ENCODE data around the gene GPR179.

The GPR179 gene

GRCh38 chr17:38354466-38354865 is 10.7 kb upstream of the GPR179 start:
- no peaks in the 10 kb centered on the region for H3K27me3 ChIP-seq (ENCODE audit: control insufficient read depth in 1 of 2, insufficient read depth in 2 of 2, low read length in 2 of 2)
- no peak overlapping the region for H3K9ac ChIP-seq (ENCODE audit: low read depth in 1 of 2, low read length in 2 of 2)
- H3K9me3 ChIP-seq (ENCODE audit: control insufficient read depth in 1 of 2, low read length in 2 of 2) = no peaks in the 10 kb centered on the region
- H3K36me3 ChIP-seq (ENCODE audit: control insufficient read depth in 1 of 2, insufficient read depth in 2 of 2, low read length in 2 of 2) = no peaks in the 10 kb centered on the region
- H3K27ac ChIP-seq (ENCODE audit: low read depth, low read length) = no peak overlapping the region
- no peak overlapping the region for H3K4me3 ChIP-seq (ENCODE audit: low read depth in 1 of 2, low read length in 2 of 2)
- H3K4me1 ChIP-seq (ENCODE audit: control insufficient read depth in 1 of 2, insufficient read depth in 2 of 2, low read length in 2 of 2) = peaks cover 15 to 42% of the 10 kb centered on the region in 2 donors

DNA sequence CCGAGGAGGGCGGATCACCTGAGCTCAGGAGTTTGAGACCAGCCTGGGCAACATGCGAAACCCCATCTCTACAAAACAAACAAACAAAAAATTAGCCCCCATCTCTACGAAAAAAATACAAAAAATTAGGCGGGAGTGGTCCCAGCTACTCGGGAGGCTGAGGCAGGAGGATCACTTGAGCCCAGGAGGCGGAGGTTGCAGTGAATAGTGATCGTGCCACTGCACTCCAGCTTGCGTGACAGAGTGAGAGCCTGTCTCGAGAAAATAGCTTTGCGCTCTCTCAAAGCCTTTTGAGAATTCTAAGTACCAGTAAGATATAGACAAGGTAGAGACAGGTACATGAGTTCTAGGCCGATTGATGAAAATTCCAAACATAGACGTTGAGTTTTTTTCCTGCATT is 9.9 kb upstream of the GPR179 start:
- Histone ChIP-seq H3K4me3 (ENCODE audit: low read depth in 1 of 2, low read length in 2 of 2) (no peak overlapping the region), H3K4me1 (ENCODE audit: control insufficient read depth in 1 of 2, insufficient read depth in 2 of 2, low read length in 2 of 2) (peaks cover 15 to 42% of the 10 kb centered on the region in 2 donors), H3K27ac (ENCODE audit: low read depth, low read length) (no peak overlapping the region), H3K9me3 (ENCODE audit: control insufficient read depth in 1 of 2, low read length in 2 of 2) (no peaks in the 10 kb centered on the region), H3K36me3 (ENCODE audit: control insufficient read depth in 1 of 2, insufficient read depth in 2 of 2, low read length in 2 of 2) (no peaks in the 10 kb centered on the region), H3K9ac (ENCODE audit: low read depth in 1 of 2, low read length in 2 of 2) (no peak overlapping the region), H3K27me3 (ENCODE audit: control insufficient read depth in 1 of 2, insufficient read depth in 2 of 2, low read length in 2 of 2) (no peaks in the 10 kb centered on the region)

- no peaks in the 10 kb centered on the region for H3K9me3 ChIP-seq (ENCODE audit: control insufficient read depth in 1 of 2, low read length in 2 of 2)
- peak overlapping the region; percentile 70 to 73 for H3K4me3 ChIP-seq (ENCODE audit: low read depth in 1 of 2, low read length in 2 of 2)
- no peaks in the 10 kb centered on the region for H3K36me3 ChIP-seq (ENCODE audit: control insufficient read depth in 1 of 2, insufficient read depth in 2 of 2, low read length in 2 of 2)
- no peaks in the 10 kb centered on the region for H3K27me3 ChIP-seq (ENCODE audit: control insufficient read depth in 1 of 2, insufficient read depth in 2 of 2, low read length in 2 of 2)
- H3K9ac ChIP-seq (ENCODE audit: low read depth in 1 of 2, low read length in 2 of 2) = peak overlapping the region; percentile 48 to 75
- peaks cover 15 to 42% of the 10 kb centered on the region in 2 donors for H3K4me1 ChIP-seq (ENCODE audit: control insufficient read depth in 1 of 2, insufficient read depth in 2 of 2, low read length in 2 of 2)
- H3K27ac ChIP-seq (ENCODE audit: low read depth, low read length) = no peak overlapping the region
Measured at GRCh38 chr17:38353086-38353604, 9.4 kb upstream of the GPR179 start.

DNA sequence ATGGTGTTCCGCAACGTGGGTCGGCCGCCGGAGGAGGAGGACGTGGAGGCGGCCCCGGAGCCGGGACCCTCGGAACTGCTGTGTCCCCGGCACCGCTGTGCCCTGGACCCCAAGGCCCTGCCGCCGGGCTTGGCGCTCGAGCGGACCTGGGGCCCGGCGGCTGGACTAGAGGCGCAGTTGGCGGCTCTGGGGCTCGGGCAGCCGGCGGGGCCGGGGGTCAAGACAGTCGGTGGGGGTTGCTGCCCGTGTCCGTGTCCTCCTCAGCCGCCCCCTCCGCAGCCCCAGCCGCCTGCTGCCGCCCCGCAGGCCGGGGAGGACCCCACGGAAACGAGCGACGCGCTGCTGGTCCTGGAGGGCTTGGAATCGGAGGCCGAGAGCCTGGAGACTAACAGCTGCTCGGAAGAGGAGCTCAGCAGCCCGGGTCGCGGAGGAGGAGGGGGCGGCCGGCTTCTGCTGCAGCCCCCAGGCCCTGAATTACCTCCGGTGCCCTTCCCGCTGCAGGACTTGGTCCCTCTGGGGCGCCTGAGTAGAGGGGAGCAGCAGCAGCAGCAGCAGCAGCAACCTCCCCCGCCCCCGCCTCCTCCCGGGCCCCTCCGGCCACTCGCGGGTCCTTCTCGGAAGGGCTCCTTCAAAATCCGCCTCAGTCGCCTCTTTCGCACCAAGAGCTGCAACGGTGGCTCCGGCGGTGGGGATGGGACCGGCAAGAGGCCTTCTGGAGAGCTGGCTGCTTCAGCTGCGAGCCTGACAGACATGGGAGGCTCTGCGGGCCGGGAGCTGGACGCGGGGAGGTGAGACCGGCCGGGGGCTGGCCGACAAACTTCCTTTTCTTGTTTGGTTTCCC is 8.7 kb upstream of the GPR179 start:
- no peaks in the 10 kb centered on the region for H3K27me3 ChIP-seq (ENCODE audit: control insufficient read depth in 1 of 2, insufficient read depth in 2 of 2, low read length in 2 of 2)
- no peaks in the 10 kb centered on the region for H3K9me3 ChIP-seq (ENCODE audit: control insufficient read depth in 1 of 2, low read length in 2 of 2)
- peak overlapping the region; percentile 48 to 75 for H3K9ac ChIP-seq (ENCODE audit: low read depth in 1 of 2, low read length in 2 of 2)
- H3K36me3 ChIP-seq (ENCODE audit: control insufficient read depth in 1 of 2, insufficient read depth in 2 of 2, low read length in 2 of 2) = no peaks in the 10 kb centered on the region
- H3K4me1 ChIP-seq (ENCODE audit: control insufficient read depth in 1 of 2, insufficient read depth in 2 of 2, low read length in 2 of 2) = peaks cover 15 to 37% of the 10 kb centered on the region in 2 donors
- H3K4me3 ChIP-seq (ENCODE audit: low read depth in 1 of 2, low read length in 2 of 2) = peak overlapping the region; percentile 70 to 73
- H3K27ac ChIP-seq (ENCODE audit: low read depth, low read length) = no peak overlapping the region

DNA sequence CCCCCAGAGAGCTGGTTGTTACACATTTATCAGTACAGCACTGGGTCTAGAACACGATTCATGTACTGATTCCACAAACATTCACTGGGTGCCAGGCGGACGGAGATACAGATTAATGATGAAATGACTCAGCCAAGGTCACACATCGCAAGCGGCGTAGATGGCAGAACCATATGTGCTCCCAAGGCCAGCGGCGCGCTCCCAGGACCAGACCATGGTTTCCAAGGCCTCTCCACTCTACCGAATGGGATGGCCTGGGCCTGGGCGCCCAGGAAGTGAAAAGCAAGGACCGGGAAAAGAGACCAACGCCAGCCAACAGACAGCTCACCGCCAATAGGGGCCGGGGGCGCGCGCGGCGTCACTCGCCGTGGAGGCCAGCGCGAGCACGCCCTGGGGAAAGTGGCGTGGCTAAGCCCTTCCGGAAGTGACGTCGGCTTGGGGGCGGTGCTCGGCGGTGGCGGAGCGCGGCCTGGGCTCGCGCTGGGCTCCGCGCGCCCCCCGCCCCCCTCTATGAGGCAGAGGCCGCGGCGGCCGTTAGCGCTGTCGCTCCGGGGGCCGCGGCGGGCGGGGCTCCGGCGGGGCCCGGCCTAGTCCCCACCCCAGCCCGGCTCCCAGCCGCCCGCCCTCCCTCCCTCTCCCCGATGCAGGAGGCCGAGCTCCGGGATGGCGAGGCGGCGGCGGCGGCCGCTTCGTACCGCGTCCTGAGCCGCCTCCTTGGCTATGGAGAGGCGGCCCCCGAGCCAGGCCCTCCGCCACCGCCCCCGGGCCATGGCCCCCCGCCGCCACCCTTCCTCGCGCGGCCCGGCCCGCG is 7.9 kb upstream of the GPR179 start, which contains the start of gene SOCS7:
Gene SOCS7 (plus strand): TSS at position 433 of the 811 bp plus-strand sequence. CDS start 209 bp downstream, at position 642.
- Histone ChIP-seq H3K27ac (ENCODE audit: low read depth, low read length) (peak within 1 kb of the TSS; percentile 68), H3K36me3 (ENCODE audit: control insufficient read depth in 1 of 2, insufficient read depth in 2 of 2, low read length in 2 of 2) (no peaks in the 10 kb centered on the region), H3K27me3 (ENCODE audit: control insufficient read depth in 1 of 2, insufficient read depth in 2 of 2, low read length in 2 of 2) (no peaks in the 10 kb centered on the region), H3K9me3 (ENCODE audit: control insufficient read depth in 1 of 2, low read length in 2 of 2) (no peaks in the 10 kb centered on the region), H3K9ac (ENCODE audit: low read depth in 1 of 2, low read length in 2 of 2) (peak within 1 kb of the TSS; percentile 70 to 81), H3K4me1 (ENCODE audit: control insufficient read depth in 1 of 2, insufficient read depth in 2 of 2, low read length in 2 of 2) (peaks cover 15 to 29% of the 10 kb centered on the region in 2 donors), H3K4me3 (ENCODE audit: low read depth in 1 of 2, low read length in 2 of 2) (peak within 1 kb of the TSS; percentile 78 to 84)

- Histone ChIP-seq H3K27ac (ENCODE audit: low read depth, low read length) (no peak overlapping the region), H3K4me1 (ENCODE audit: control insufficient read depth in 1 of 2, insufficient read depth in 2 of 2, low read length in 2 of 2) (peaks cover 12 to 29% of the 10 kb centered on the region in 2 donors), H3K36me3 (ENCODE audit: control insufficient read depth in 1 of 2, insufficient read depth in 2 of 2, low read length in 2 of 2) (no peaks in the 10 kb centered on the region), H3K27me3 (ENCODE audit: control insufficient read depth in 1 of 2, insufficient read depth in 2 of 2, low read length in 2 of 2) (no peaks in the 10 kb centered on the region), H3K9ac (ENCODE audit: low read depth in 1 of 2, low read length in 2 of 2) (no peak overlapping the region), H3K9me3 (ENCODE audit: control insufficient read depth in 1 of 2, low read length in 2 of 2) (no peaks in the 10 kb centered on the region), H3K4me3 (ENCODE audit: low read depth in 1 of 2, low read length in 2 of 2) (no peak overlapping the region)
Measured at GRCh38 chr17:38350035-38350434, 6.3 kb upstream of the GPR179 start.

- peaks cover 2 to 3% of the 10 kb centered on the region in 2 donors for H3K27me3 ChIP-seq (ENCODE audit: control insufficient read depth in 1 of 2, insufficient read depth in 2 of 2, low read length in 2 of 2)
- no peak overlapping the region for H3K9ac ChIP-seq (ENCODE audit: low read depth in 1 of 2, low read length in 2 of 2)
- H3K36me3 ChIP-seq (ENCODE audit: control insufficient read depth in 1 of 2, insufficient read depth in 2 of 2, low read length in 2 of 2) = no peaks in the 10 kb centered on the region
- H3K4me1 ChIP-seq (ENCODE audit: control insufficient read depth in 1 of 2, insufficient read depth in 2 of 2, low read length in 2 of 2) = peaks cover 12 to 21% of the 10 kb centered on the region in 2 donors
- H3K27ac ChIP-seq (ENCODE audit: low read depth, low read length) = no peak overlapping the region
- no peak overlapping the region for H3K4me3 ChIP-seq (ENCODE audit: low read depth in 1 of 2, low read length in 2 of 2)
- H3K9me3 ChIP-seq (ENCODE audit: control insufficient read depth in 1 of 2, low read length in 2 of 2) = no peaks in the 10 kb centered on the region
Measured at GRCh38 chr17:38349097-38349730, 5.5 kb upstream of the GPR179 start.

GRCh38 chr17:38345743-38346142 is 2.0 kb upstream of the GPR179 start:
- peaks cover 4 to 8% of the 10 kb centered on the region in 2 donors for H3K27me3 ChIP-seq (ENCODE audit: control insufficient read depth in 1 of 2, insufficient read depth in 2 of 2, low read length in 2 of 2)
- no peak overlapping the region for H3K4me3 ChIP-seq (ENCODE audit: low read depth in 1 of 2, low read length in 2 of 2)
- peaks cover 0 to 9% of the 10 kb centered on the region in 2 donors for H3K4me1 ChIP-seq (ENCODE audit: control insufficient read depth in 1 of 2, insufficient read depth in 2 of 2, low read length in 2 of 2)
- no peak overlapping the region for H3K27ac ChIP-seq (ENCODE audit: low read depth, low read length)
- H3K36me3 ChIP-seq (ENCODE audit: control insufficient read depth in 1 of 2, insufficient read depth in 2 of 2, low read length in 2 of 2) = no peaks in the 10 kb centered on the region
- no peak overlapping the region for H3K9ac ChIP-seq (ENCODE audit: low read depth in 1 of 2, low read length in 2 of 2)
- no peaks in the 10 kb centered on the region for H3K9me3 ChIP-seq (ENCODE audit: control insufficient read depth in 1 of 2, low read length in 2 of 2)

- no peak overlapping the region for H3K4me3 ChIP-seq (ENCODE audit: low read depth in 1 of 2, low read length in 2 of 2)
- peaks cover 0 to 9% of the 10 kb centered on the region in 2 donors for H3K4me1 ChIP-seq (ENCODE audit: control insufficient read depth in 1 of 2, insufficient read depth in 2 of 2, low read length in 2 of 2)
- no peak overlapping the region for H3K27ac ChIP-seq (ENCODE audit: low read depth, low read length)
- H3K27me3 ChIP-seq (ENCODE audit: control insufficient read depth in 1 of 2, insufficient read depth in 2 of 2, low read length in 2 of 2) = peaks cover 4 to 8% of the 10 kb centered on the region in 2 donors
- no peaks in the 10 kb centered on the region for H3K36me3 ChIP-seq (ENCODE audit: control insufficient read depth in 1 of 2, insufficient read depth in 2 of 2, low read length in 2 of 2)
- H3K9ac ChIP-seq (ENCODE audit: low read depth in 1 of 2, low read length in 2 of 2) = no peak overlapping the region
- no peaks in the 10 kb centered on the region for H3K9me3 ChIP-seq (ENCODE audit: control insufficient read depth in 1 of 2, low read length in 2 of 2)
Measured at GRCh38 chr17:38344420-38344745, 627 bp upstream of the GPR179 start.

Measured in duodenal mucosa (tissue), 2 donors.